CD4-positive, alpha-beta T cell treated with Interleukin-6 at 100 ng/mL for 8 hours (primary cell): Measurements from ENCODE around the gene TPP1.

Experiments used
- DNase-seq: peaks from one replicate; pipeline ENCODE4 v3.0.0-alpha.2; 2020; ENCODE audit warnings: mixed read lengths, low spot score

The TPP1 gene

DNA sequence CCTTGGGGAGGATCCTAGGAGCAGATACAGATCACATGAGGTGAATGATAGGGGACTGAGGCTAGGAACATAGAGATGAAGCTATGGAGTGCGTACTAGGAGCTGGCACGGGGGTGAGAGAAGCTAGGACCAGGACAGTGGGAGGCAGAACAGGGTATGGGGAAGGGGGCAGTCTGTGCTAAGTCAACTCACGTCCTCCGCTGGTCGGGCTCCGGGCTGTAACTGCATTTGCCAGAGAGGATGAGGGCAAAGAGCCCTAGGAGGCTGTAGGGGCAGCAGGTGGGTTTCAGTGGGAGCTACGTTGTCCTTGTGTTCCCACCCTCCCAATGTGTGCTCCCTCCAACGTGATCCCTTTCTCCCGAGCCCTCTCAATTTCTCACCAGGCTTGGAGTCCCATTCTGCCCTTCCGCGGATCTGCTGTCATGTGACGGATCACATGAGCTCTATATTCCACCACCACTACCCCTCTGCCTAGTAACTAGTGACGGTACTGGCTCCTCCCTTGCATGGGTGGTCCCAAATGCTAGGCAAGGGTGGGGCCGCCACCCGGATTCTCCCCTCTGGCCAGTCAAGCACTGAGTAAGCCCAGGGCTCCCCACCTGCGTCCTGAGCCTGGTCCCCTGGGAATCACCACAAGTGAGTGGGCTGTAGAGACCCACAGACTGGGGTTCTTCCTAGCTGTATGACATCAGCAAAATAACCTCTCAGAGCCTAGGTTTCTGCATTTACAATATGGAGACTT lies at the start of gene TPP1:
Gene TPP1 (minus strand): TSS at position 419 of the 742 bp plus-strand sequence. CDS start 22 bp downstream, at position 397.
- DNase-seq = peak; percentile 89

DNA sequence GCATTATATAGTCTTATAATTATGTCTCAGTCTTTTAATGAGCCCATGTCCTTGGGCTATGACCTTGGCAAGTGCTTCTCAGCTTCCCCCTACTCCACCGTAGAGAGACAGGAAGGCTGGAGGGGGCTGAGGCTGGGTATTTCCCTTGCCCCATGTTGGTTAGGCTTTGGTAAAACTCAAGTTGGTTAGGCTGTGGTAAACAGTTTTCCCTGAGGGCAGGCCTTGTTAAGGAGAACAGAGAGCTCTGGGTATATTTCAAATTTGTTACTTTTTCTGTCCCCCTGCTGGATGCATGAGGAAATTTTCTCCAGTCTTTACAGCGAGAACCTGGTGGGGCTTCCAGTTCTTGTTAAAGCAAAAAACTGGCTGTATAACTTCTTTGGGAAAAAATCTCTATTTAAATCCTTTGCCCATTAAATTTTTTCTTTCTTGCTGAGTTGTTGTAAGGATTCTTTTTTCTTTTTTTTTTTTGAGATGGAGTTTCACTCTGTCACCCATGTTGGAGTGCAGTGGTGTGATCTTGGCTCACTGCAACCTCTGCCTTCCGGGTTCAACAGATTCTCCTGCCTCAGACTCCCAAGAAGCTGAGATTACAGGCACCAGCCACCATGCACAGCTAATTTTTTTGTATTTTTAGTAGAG lies 48.6 kb upstream of the TPP1 start:
- DNase-seq = peak; percentile 58

DNA sequence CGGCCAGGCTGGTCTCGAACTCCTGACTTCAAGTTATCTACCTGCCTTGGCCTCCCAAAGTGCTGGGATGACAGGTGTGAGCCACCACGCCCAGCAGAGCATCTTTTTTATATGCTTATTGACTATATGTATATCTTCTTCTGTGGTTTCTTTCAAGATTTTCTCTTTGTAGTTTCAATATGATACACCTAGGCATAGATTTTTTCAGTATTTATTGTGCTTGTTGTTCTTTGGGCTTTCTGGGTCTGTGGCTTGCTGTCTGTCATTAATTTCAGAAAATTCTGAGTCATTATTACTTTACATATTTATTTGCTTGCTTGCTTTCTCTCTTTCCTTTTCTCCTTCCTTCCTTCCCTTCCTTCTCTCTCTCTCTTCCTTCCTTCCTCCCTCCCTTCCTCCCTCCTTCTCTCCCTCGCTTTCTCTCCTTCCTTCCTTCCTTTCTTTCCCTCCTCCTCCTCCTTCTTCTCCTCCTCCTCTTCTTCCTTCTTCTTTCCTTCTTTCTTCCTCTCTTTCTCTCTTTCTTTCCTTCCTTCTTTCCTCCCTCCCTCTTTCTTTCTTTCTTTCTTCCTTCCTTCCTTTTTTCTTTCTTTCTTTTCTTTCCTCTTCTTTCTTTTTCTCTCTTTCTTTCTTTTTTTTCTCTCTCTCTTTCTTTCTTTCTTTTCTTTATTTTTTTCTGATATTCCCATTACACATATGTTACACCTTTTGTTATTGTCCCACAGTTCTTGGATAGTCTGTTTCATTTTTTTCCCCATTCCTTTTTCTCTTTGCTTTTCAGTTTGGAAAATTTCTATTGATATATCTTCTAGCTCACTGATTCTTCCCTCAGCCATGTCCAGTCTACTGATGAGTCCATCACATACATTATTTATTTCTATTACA lies 47.3 kb upstream of the TPP1 start:
- DNase-seq = no peak

DNA sequence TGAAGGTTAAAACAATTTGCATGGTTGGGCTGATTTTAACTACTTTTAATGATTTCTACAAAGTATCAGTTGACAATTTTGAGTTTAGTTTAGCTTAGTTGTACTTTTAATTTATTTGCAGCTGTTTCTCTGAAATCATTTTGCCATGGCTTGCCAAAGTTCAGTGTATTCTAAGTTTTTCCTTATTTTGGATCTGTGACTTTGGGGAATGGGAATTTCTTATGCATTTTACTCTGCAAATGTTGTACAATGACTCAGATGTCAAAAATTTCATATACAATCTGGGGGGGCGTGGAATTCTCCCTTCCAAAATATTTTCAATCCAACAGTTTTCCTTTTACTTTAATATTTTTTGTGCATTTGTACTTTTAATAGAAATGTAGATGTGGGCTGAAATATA lies 45.3 kb upstream of the TPP1 start:
- DNase-seq = no peak

GRCh38 chr11:6663794-6664469 lies 44.7 kb upstream of the TPP1 start:
- DNase-seq = no peak

DNA sequence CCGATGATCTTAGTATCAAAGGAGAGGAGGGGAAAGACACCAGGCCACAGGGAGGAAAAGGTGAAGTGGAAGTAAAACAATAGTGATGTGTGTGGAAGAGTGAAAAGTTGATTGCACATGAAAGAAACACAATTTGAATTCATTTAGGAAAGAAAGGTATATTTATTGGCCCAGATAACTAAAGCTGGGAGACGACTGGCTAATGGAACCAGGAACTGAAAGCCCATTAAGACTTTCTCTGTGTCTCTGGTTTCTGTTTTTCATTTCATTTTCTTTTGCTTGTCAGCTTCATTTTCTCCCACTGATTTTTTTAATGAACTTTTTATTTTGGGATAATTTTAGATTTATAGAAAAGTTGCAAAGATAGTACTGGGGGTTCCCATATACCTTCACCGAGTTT lies 41.5 kb upstream of the TPP1 start:
- no peak for DNase-seq

DNA sequence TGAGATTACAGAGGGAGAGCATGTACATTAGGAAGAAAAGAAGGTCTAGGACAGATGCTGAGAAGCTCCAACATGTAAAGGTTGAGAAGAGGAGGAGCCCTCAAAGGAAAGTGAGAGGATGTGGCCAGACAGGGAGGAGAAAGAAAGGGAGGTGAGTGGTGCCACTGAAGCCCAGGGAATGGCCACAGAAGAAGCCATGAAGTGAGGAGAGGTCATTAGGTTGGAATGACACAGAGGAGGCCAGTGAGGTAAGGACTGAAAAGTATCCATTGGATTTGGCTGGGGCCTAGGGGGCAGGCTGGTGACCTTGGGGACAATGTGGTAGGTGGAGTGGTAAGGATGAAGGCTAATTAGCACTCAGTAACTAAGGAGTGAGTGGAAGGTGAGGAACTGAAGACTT lies 39.4 kb upstream of the TPP1 start:
- no peak for DNase-seq

DNA sequence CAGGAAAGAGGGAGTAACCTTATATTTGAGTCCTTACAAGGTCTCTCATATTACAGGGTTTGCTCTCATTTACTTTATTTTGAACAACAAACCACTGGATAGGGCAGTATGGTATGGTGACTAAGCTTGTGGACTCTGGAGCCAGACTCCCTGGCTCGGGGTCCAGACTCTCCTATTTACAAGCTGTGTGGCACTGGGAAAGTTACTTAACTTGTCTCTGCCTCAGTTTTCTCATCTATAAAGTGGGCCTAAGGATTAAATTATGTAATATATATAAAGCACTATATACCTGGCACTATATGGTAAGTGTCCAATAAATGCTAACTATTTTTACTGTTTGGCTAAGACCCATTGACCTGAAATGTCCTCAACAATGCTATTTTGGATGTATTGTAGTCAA lies 38.1 kb upstream of the TPP1 start:
- DNase-seq = no peak

DNA sequence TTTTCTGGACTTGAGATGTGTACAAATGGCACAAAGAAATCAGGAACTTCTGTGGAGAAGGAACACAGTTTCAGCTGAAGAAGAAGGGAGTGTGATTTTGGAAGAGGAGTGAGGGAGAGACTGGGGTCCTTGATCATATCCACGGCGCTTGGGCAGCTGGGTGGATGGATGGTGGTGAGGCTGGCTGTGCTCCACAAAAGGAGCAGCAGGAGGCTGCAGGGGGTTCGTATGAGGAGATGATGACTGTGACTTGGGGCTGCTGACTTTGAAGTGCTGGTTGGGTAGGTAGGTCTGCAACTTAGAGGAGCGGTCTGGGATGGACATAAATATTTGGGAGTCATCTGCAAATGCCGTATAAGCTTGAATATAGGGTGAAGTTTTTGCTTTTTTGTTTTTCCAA lies 37.7 kb upstream of the TPP1 start:
- no peak for DNase-seq

GRCh38 chr11:6656584-6656915 lies 37.3 kb upstream of the TPP1 start:
- no peak for DNase-seq

DNA sequence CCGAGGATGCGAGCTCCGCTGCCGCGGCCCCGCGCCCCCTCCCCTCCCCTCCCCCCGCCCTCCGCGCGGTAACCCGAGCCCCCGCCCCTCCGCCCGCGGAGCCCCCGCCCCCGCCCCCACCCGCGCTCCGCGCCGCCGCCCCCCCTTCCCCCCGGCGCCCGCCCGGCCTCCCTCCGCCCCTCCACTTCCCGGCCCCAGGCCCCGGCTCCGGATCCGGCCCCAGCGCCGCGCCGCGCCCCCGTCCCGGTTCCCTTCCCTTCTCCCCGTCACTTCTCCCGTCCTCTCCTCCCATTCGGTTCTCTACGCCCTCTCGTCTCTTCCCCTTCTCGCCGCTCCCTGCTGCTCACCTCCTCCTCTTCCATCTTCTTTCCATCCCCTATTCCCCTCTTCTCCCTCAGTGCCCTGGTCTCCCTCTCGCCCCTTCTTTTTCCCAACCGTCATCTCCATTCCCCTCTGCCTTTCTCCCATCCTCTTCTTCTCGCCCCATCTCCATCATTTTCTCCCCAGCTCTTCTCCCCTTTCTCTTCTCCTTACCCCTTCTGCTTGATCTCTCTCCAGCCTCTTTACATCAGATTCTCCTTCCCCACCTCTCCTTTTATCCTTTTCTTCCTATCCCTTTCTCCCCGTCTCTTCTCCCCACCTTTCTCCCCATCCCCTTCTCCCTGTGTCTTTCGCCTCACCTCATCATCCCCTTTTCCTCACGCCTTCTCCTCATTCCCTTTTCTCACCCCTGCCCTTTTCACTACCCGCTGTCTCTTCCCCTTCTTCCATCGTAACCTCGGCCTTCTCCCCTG lies 36.8 kb upstream of the TPP1 start, which contains the start of gene DCHS1:
Gene DCHS1 (minus strand): TSS at position 20 of the 794 bp plus-strand sequence. CDS start 14,196 bp downstream, outside the sequence.
- DNase-seq = peak; percentile 11

DNA sequence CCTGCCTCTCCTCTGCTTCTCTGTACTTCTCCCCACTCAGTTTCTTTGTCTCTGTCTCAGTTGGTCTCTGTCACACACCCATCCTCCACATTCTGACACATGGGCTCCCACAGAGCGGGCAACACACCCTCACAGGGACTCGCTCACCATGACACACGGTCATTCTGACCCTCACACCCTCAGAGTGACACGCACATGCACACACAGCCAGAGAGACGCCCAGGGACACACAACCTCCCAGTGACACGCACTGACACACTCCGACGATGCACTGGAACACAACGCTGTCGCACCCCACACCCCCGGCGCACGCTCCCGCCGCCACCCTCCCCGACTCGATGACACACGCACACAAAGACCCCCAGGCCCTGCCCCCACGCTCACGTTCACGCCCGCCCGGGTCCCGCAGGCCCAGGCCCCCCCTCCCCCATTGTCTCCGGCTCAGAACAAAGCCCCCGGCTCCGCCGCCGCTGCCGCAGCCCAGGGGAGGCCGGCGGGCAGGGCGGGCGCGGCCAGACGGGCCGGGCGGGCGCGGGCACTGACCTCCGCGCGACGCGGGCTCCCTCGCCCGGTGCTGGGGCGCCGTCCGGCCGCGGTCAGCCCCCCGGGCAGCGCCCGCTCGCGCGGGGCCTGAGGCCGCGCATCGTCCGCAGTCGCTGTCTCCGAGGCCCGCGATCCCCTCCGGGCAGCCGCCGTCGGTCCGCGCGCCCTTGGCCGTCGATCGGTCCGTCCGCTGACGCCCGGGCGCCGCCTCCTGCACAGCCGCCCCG lies 36.0 kb upstream of the TPP1 start:
- DNase-seq = peak; percentile 12

- DNase-seq = no peak
Measured at GRCh38 chr11:6654281-6655019, 35.2 kb upstream of the TPP1 start.

DNA sequence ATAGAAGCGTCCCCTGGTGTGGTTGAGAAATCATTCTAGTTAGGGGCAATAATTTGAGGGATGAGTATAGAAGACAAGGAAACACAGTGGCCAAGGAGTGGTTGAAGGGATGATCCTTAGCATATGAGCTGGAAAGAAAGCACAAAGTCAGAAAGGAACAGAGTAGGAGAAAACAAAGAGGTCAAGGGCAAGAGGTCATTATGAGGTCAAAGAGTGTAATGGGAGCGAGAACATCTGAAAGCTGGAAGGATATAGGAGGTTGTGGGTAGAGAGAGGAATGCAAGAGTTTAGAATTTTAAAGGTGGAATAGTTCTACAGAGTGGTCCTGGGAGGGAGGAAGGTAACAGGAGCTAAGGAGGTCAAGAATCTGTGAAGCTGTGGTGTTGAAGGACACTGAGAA lies 34.4 kb upstream of the TPP1 start:
- DNase-seq = no peak

- DNase-seq = no peak
Measured at GRCh38 chr11:6653097-6653496, 33.9 kb upstream of the TPP1 start.

DNA sequence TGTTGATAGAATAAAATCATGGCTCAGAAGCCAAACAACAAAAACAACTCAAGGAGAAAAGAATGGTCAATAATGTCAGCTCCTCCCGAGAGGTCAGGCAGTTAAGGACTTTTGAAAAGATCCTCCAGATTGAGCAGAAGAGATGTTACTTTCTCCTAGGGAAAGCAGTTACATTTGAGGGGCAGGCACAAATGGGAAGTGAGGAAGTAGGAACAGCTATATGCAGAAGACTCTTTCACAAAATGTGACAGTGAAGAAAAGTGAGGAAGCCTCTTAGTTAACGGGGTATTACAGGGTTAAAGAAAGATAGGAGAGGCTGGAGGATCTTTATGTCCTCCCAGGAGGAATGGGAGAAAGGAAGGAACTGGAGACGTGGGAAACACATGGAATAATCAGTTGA lies 33.0 kb upstream of the TPP1 start:
- DNase-seq = no peak

DNA sequence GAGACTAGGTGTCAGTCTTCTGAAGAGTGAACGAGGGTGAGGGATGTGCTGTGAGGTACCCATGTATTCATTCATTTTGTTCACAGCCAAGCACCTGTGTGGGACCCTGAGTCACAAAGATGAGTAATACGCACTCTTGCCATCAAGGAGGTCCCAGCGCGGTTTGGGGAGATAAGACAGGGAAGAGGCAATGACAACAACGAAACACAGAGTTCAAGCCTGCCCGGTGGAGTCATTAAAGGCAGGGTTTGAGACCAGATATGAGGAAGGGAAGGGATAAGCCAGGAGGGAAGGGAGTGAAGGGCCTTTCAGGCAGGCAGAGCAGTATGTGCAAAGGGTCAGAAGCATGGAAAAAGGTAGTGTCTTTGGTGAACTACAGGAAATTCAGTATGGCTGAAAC lies 31.8 kb upstream of the TPP1 start:
- DNase-seq = no peak

DNA sequence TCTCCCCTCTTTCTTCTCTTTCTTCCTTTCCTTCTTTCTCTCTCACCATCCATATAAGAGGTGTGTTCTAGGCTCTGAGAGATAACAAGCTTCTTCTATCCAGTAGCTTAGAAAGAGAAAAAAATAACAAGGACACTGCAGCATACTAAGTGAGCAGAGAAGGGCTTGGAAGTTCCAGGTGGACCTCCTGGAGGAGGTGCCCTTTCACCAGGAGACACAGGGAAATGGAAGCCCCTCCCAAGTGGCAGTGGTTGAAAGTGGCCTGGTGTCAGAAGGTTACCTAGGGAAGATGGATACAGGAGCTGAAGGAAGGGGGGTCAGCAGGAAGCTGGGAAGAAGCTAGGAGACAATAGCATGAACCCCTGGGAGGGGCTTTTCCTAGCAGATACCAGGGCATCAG lies 30.9 kb upstream of the TPP1 start:
- DNase-seq = no peak

GRCh38 chr11:6648501-6648900 lies 29.3 kb upstream of the TPP1 start:
- no peak for DNase-seq

DNA sequence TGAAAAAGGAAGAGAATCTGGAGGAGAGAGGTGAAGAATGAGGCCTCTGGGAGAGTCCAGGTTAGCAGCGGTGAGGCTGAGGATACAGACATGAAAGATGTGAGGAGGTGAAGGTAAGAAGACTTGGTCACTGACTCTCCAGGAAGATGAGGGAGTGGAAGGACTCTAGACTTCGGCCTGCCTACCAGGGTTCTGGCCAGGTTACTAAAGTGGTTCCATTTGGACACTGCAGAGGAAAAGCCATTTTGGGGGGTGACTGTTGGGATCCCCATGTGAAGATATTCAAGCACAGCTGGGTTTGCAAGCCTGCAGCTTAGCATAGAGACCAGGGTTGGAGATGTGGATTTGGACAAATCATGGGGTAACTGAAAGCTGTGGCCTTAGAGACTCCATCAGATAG lies 28.6 kb upstream of the TPP1 start:
- DNase-seq = no peak
